Nephron (organoid): Measurements from ENCODE around the gene RBPJL.

Experiments used
- H3K27ac Mint-ChIP-seq, 3 experiments: 2 replicates each; pipeline ENCODE4 v1.8.0; 2020; ENCODE audit warnings: mixed read lengths in 3 of 3, mild to moderate bottlenecking in 2 of 3, moderate library complexity in 1 of 3
- H3K27me3 Mint-ChIP-seq: 2 replicates; pipeline ENCODE4 v1.8.0; 2021; ENCODE audit warnings: low read depth, mild to moderate bottlenecking, moderate library complexity, mixed read lengths
- H3K36me3 Mint-ChIP-seq: 2 replicates; pipeline ENCODE4 v1.8.0; 2020; ENCODE audit warnings: low read depth, mixed read lengths
- H3K4me1 Mint-ChIP-seq: 2 replicates; pipeline ENCODE4 v1.8.0; 2020; ENCODE audit warnings: mixed read lengths
- H3K4me3 Mint-ChIP-seq, 3 experiments: 2 replicates each; pipeline ENCODE4 v1.8.0; 2020; ENCODE audit warnings: mild to moderate bottlenecking in 3 of 3, mixed read lengths in 3 of 3, moderate library complexity in 2 of 3
- H3K9me3 Mint-ChIP-seq: 2 replicates; pipeline ENCODE4 v1.8.0; 2020; ENCODE audit warnings: mixed read lengths
- TF ChIP-seq, protein P1 (sequence below), 3 experiments: fragments of 200-600 bp; sonication (generic); IDR thresholded peaks; one replicate each; pipeline ENCODE4 v1.5.0; 2021; ENCODE audit warnings: antibody characterized with exemption in 3 of 3; ENCODE audit not compliant: unreplicated experiment in 3 of 3

RBPJL gene

DNA sequence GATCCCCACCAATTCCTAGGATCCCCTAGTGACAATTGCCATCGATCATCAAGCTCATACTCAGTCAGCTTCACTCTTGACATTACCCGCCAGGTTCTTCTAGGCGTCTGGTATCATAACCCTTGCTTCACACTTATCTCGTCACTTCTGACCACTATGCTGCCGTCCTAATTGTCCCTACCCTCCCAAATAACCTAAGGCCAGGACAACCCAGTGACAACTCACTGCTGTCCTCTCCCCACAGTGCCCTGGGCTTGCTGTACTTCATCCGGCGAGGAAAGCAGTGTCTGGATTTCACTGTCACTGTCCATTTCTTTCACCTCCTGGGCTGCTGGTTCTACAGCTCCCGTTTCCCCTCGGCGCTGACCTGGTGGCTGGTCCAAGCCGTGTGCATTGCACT lies 60.0 kb downstream of the RBPJL start:
- TF ChIP-seq, protein P1, sequence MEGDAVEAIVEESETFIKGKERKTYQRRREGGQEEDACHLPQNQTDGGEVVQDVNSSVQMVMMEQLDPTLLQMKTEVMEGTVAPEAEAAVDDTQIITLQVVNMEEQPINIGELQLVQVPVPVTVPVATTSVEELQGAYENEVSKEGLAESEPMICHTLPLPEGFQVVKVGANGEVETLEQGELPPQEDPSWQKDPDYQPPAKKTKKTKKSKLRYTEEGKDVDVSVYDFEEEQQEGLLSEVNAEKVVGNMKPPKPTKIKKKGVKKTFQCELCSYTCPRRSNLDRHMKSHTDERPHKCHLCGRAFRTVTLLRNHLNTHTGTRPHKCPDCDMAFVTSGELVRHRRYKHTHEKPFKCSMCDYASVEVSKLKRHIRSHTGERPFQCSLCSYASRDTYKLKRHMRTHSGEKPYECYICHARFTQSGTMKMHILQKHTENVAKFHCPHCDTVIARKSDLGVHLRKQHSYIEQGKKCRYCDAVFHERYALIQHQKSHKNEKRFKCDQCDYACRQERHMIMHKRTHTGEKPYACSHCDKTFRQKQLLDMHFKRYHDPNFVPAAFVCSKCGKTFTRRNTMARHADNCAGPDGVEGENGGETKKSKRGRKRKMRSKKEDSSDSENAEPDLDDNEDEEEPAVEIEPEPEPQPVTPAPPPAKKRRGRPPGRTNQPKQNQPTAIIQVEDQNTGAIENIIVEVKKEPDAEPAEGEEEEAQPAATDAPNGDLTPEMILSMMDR (IDR thresholded peaks at IDR 0.05; ENCODE audit: unreplicated experiment in 3 of 3): no peak
- Mint-ChIP-seq H3K9me3 (no peaks in the 10 kb centered on the region), H3K27me3 (no peaks in the 10 kb centered on the region), H3K27ac (no peak overlapping the region), H3K4me1 (peaks cover 14% of the 10 kb centered on the region), H3K36me3 (peaks cover 33% of the 10 kb centered on the region), H3K4me3 (no peak overlapping the region)

DNA sequence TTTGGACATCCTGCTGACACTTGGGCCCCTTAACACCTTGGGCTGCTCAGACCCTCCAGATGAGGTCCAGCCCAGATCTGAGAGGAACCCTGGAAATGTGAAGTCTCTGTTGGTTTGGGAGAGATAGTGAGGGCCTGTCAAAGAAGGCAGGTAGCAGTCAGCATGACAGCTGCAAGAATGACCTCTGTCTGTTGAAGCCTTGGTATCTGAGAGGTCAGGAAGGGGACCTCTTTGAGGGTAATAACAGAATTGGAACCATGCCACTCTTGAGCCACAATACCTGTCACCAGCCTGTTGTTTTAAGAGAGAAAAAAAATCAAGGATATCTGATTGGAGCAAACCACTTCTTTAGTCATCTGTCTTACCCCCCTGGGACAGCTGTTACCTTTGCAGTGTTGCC lies 60.5 kb downstream of the RBPJL start:
- TF ChIP-seq, protein P1 (IDR thresholded peaks at IDR 0.05; ENCODE audit: unreplicated experiment in 3 of 3): no peak
- H3K27ac Mint-ChIP-seq: no peak overlapping the region
- no peaks in the 10 kb centered on the region for H3K27me3 Mint-ChIP-seq
- no peak overlapping the region for H3K4me3 Mint-ChIP-seq
- no peaks in the 10 kb centered on the region for H3K9me3 Mint-ChIP-seq
- peaks cover 14% of the 10 kb centered on the region for H3K4me1 Mint-ChIP-seq
- H3K36me3 Mint-ChIP-seq: peaks cover 33% of the 10 kb centered on the region
